GM12872 (cell line): ENCODE data around the gene CEACAM4.

Experiments used
- TF ChIP-seq, protein P1 (sequence below): IDR thresholded peaks from 3 replicates; pipeline ENCODE4 v1.5.1; 2011; ENCODE audit warnings: low read depth, mild to moderate bottlenecking, low read length, moderate library complexity; ENCODE audit not compliant: insufficient read depth

CEACAM4 gene

DNA sequence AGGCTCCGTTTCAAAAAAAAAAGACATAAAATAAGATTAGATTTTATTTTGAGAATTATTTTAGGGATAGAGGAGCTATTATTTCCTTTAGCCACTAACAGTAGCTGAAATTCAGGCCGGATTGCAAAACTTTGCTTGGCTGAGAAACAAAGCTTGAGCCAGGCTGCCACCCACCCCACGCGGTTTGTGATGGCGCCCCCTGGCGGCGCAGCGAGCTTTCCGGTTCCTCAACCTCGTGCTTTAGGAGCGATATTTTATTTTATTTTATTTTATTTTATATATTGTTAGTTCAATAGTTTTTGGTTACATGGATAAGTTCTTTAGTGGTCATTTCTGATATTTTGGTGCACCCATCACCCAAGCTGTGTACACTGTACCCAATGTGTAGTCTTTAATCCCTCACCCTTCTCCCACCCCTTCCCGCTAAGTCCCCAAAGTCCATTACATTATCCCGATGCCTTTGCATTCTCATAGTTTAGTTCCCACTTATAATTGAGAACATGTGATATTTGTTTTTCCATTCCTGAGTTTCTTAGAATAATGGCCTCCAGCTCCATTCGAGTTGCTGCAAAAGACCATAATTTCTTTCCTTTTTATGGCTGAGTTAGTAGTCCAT lies 19.8 kb upstream of the CEACAM4 start:
- TF ChIP-seq, protein P1, sequence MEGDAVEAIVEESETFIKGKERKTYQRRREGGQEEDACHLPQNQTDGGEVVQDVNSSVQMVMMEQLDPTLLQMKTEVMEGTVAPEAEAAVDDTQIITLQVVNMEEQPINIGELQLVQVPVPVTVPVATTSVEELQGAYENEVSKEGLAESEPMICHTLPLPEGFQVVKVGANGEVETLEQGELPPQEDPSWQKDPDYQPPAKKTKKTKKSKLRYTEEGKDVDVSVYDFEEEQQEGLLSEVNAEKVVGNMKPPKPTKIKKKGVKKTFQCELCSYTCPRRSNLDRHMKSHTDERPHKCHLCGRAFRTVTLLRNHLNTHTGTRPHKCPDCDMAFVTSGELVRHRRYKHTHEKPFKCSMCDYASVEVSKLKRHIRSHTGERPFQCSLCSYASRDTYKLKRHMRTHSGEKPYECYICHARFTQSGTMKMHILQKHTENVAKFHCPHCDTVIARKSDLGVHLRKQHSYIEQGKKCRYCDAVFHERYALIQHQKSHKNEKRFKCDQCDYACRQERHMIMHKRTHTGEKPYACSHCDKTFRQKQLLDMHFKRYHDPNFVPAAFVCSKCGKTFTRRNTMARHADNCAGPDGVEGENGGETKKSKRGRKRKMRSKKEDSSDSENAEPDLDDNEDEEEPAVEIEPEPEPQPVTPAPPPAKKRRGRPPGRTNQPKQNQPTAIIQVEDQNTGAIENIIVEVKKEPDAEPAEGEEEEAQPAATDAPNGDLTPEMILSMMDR: peak; percentile 63

DNA sequence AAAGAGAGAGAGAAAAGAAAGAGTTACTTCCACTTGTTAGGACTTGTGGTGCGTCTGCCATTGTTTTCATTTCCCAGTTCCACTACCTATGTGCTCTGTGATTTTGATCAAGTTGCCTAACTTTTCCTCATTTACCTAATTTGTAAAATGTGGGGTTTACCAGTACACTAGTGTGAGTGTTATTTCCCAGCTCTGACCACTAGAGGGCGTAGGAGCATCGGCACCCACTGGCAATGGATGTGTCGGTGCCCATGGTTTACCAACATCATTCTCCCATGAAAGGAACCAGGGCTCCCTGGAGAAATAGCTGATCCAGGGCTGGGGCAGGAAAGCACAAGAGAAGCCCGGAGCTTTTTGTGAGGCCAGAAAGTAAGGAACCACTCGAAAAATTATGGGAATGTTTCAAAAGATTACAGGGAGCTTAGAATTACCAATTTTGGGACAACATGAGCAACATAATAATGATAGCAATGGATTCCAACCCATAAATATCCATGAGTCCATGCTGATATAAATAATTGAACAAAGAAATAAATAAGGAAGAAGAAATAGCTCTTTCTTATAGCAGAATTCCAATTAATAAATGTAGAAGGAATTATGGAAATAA lies 15.1 kb upstream of the CEACAM4 start:
- TF ChIP-seq, protein P1: peak; percentile 94

DNA sequence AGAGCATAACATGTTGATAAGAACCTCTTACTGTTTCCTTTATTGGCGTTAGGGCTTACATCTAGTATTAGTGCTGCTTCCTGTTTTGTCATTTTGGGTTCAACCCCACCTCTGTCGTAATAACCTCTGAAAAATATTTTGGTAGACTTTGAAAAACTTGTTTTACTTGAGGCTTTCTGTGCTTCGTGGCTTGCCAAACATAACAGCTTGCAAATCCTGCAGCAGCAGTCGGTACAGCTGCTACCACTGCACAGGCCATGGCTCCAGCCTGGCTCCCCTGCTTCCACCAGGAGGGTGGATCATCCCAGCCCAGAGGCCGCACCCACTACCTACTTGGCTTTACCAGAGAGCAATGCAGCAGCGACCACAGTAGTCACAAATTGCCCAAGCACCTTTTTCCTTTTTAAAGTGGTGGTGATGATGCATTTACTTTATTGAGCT lies 11.8 kb upstream of the CEACAM4 start:
- TF ChIP-seq, protein P1: no peak

DNA sequence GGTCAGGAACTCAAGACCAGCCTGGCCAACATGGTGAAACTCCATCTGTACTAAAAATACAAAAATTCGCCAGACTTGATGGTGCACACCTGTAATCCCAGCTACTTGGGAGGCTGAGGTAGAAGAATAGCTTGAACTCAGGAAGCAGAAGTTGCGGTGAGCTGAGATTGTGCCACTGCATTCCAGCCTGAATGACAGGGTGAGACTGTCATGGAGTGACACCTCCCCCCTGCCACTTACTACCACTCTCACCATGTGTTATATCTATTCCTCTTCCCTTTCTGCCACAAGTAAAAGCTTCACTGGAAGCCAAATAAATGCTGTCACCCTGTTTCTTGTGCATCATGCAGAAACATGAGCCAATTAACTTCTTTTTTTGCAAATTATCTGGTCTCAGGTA lies 10.6 kb upstream of the CEACAM4 start:
- TF ChIP-seq, protein P1: no peak

DNA sequence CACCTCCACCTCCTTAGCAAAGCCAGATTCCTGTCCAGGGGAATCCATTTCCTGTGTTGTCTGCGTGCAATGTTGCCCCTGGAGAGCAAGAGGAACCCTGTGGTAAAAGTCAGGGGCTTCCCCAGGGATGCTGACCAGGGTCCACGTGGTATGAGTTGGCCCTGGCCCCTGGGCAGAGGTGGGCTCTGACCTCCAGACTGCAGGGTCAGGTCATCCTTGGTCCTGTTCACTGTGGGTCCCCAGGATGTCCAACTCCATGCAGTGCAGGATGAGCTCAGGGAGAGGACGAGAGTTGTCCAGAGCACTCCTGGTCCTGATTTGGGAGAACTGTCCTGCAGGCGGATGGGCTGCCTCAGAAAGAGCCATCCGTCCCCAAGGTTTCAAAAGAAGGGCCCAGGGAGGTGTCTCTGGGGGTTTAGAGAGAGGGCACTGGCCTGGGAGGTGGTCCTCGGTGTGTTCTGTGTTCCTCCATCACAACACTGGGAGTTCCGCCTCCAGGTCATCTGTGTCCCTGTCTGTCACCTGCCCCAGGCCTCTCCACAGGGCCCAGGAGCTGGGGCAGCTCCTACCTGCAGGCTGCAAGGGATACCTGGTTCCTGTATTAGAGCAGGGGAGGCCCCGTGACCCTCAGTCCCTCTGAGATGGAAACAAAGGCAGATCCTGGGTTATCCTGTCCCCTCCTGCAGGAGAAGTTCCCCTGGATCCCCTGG lies 1.2 kb upstream of the CEACAM4 start:
- TF ChIP-seq, protein P1: no peak

DNA sequence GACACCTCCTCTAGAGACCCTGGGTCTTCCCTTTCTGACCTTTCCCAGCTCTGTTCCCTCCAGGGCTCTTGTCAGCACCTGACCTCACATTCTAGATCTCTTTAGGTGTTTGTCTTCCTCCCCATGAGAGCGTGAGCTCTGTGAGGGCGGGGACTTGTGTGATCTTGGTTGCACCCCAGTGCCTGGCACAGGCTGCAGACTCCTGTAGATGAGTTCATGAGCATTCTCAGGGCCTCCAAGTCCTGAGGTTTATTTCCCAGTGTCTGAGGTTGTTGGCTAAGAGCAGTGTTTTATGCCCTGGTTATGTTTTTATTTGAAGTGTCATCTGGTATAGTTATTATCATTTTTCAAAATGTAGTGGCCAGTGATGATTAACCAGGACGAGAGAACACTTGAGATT lies 596 bp downstream of the CEACAM4 start:
- TF ChIP-seq, protein P1: no peak

DNA sequence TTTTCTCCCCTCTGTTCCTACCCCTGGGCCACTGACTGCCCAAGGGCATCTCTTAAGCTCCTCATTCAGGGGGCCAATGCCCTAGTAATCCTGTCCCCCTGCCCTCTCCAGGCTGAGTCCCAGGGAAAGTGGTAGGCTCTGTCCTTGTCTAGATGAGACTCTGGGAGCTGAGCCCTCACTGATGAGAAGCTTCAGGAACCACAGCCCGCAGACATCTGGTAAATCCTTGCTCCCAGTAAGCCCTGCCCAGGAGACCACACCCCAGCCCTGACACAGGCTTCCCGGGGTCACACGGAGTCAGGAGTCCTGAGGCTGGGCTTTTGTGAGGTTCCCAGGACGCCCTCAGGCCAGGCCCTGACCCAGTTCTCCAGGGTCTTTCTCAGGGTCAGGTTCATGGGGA lies 1.9 kb downstream of the CEACAM4 start:
- TF ChIP-seq, protein P1: no peak
